ENCODE data around the gene CALCA.
"Not testable (repeated sequence)": the region's sequence is repeated elsewhere in the genome, so short reads cannot be mapped to it uniquely, and the experiment has no call there.

Gene CALCA, protein sequence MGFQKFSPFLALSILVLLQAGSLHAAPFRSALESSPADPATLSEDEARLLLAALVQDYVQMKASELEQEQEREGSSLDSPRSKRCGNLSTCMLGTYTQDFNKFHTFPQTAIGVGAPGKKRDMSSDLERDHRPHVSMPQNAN

DNA sequence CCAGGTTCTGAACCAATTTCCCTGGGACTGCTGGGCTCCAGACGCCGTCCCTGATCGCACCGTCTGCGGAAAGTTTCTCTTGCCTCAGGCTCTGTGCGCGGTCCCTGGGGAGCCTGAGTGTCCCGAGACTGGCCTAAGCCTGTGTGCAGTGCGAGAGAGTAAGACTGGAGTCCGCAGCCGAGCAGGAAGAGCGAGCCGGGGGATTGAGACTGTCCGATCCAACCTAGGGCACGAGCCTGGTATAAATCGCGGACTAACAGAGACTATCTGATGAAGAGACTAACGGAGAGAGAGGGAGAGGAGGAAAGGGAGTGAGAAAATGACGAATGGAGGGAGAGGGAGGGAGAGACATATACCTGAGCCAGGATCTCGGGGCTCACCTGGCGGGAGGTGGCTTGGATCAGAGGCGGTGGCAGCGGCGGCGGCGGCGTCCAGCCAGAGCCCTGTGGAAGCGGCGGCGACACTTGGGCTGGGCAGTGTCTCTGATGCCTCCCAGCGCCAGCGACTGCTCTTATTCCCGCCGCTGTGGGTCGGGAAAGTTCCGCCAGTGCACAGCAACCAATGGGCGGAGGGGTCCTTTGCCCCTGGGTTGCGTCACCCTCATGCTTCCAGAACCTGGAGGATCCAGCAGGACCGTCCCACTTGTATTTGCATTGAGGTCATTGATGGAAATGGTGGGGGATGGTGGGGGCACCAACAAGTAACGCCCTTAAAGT, at the start of gene CALCA:
Gene CALCA, minus strand, starts transcription at position 487 of the 716 bp plus-strand sequence. CDS start 1,159 bp downstream, outside the sequence.
- no peak for DNase-seq

DNA sequence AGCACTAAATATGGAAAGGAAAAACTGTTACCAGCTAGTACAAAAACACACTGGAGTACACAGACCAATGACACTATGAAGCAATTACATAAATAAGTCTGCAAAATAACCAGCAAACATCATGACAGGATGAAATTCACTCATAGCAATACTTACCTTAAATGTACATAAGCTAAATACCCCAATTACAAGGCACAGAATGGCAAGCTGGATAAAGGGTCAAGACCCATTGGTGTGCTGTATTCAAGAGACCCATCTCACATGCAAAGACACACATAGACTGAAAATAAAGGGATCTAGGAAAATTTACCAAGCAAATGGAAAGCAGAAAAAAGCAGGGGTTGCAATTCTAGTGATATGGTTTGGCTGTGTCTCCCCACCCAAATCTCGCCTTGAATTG, 44.0 kb upstream of the CALCA start:
- DNase-seq, result no peak

DNA sequence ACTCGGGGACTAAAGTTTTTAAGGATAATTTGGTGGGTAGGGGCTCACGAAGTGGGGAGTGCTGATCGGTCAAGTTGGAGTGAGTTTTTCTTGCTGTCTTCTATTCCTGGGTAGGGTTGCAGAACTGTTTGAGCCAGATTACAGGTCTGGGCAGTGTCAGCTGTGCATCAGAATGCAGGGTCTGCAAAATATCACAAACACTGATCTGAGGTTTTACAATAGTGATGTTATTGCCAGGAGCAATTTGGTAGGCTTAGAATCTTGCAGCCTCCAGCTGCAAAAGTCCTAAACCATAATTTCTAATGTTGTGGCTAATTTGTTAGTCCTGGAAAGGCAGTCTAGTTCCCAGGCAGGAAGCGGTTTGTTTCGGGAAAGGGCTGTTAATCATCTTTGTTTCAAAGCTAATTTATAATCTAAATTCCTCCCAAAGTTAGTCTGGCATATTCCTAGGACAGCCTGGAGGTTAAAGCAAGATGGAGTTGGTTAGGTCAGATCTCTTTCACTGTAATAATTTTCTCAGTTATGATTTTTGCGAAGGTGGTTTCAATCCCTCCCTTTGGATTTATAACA, 39.7 kb upstream of the CALCA start:
- no peak for DNase-seq

DNA sequence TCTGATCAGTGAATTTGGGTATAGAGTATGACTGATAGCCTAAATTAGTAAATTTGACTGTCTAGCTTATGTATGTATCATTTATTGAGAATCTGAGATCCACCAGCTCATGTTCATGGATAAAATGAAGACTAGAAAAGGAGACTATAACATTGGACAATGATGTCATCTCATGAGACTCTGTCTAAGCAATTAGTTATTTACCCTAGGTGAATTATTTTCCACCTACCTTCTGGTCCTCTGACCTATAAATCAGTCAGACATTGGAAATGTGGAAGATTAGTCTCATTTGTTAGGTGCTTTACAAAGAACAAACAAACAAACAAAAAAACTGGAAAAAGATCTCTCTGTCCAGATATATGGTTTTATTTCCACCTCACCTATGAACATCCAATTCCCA, 38.7 kb upstream of the CALCA start:
- no peak for DNase-seq

DNA sequence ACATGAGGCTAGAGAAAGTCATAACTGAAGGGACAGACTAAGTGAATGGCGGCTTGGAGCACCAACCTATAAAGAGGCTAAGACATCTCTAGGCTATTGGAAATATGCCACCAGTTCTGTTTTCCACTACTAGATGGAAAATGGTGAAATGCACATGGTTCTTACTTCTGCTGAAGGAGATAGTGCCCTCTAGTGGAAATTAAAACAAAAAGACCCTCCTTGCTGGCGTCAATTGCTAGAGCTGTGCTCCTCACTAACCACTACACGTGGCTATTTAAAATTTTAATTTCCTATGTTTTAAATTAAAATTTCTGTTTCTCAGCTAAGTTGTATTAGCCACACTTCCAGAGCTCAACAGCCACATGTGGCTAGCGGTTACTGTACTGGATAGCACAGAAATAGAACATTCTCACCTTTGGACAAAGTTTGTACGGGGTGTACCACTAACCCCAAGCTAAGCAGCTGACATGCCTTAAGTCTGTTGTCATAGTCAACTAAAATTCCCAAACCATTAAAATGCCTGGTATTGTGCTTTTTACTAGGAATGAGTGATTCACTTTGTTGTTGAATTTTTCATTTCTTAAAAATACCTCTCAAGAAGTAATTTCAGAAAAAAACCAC, 34.1 kb upstream of the CALCA start:
- DNase-seq, result no peak

DNA sequence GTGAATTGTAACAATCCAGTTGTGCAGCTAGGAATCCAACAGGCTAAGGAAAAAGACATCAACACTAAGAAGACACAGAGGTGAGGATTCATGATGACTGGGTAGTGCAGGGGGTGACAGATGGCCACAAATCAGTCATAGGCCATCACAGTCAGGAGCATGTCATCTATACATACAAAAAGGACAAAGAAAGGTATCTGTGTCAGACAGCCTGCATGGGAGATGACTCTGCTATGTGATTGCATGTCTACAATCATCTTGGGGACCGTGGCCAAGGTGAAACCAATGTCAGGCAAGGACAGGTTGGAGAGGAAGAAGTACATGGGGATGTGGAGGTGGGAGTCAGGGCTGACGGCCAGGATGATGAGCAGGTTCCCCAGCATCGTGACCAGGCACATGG, 16.0 kb upstream of the CALCA start:
- not testable (repeated sequence) for DNase-seq

DNA sequence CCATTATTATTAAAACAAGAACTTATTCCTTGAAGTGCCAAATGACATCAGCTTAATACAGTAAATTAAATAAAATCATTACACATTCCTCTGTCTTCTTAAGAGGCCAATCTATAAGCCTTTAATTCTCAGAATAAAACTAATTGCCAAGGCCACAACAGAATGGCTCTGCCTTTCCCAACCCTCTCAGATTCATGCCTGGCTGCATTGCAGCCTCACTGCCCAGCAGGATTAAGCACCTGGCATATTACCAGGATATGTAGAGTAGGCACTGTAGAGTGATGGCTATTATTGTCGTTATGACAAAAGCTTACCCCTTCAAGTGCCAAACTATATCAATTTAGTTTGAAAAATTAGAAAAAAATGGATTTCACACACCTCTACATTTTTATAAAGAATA, 9.4 kb upstream of the CALCA start:
- no peak for DNase-seq

DNA sequence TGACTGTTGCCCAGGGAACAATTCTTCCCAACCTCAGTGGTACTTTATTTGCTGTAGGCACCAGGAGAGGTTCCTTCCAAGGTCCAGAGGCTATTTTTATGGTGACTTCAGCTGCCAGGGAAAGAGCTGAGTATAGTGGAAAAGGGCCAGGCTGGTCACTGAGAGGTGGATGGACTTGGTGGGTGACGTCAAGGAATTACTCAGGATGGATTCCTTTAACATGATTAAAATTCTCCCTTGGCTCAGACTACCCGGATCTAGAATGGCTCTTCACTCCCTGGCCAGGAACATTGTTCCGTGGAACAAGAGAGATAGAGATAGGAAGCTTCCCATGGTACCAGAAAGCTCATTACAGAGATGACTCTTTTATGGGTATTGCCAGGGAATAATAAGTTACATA, 8.7 kb upstream of the CALCA start:
- DNase-seq, result no peak

DNA sequence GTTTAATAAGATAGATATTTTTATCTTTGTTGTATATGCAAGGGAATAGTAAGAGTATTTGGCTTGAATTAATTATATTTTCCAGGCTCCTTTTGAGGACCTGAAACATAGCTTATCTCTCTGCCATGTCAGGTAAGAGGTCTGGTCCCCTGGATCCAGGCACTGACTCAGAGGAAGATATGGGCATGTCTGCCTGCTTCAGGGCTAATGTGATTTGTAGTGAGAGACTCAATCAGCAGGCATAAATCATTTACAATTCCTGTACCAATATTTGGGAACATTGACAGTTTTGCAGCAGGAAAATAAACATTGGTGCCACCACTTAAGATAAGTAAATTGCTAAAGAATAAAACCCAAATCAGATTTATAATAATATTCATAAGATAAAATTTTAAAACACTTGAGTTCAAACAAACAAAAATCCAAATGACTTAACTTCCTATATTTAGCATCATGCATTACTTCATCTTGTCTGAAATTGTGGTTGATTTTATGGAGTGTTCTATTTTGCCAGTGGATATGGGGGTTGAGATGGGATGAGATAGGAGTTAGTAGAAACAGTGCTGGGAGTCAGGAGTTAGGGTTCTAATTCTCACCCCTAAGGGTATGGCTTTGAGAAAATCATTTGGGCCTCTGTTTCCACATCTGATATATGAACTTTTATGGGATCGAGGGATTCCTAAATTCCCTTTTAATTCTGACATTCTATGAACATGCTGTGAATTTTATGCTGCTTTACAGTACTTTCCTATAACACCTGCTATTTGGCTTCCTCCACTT, 5.1 kb upstream of the CALCA start:
- DNase-seq, result no peak

DNA sequence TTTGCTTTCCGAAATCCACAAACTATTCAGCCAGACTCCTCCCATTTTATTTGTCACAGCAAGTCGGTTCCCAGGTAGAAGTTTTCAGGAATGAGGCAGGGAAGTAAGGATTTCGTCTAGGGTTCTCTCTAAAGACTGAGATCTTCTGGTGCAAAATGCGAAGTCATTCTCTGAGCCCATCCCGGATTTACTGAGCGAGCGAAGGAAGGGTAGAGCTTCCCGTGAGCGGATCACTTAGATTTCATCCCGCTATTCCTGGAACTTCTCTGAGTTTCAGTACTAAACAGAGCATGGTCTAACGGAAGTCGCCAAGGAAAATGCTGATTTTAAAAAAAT, 3.1 kb upstream of the CALCA start:
- DNase-seq, result no peak

DNA sequence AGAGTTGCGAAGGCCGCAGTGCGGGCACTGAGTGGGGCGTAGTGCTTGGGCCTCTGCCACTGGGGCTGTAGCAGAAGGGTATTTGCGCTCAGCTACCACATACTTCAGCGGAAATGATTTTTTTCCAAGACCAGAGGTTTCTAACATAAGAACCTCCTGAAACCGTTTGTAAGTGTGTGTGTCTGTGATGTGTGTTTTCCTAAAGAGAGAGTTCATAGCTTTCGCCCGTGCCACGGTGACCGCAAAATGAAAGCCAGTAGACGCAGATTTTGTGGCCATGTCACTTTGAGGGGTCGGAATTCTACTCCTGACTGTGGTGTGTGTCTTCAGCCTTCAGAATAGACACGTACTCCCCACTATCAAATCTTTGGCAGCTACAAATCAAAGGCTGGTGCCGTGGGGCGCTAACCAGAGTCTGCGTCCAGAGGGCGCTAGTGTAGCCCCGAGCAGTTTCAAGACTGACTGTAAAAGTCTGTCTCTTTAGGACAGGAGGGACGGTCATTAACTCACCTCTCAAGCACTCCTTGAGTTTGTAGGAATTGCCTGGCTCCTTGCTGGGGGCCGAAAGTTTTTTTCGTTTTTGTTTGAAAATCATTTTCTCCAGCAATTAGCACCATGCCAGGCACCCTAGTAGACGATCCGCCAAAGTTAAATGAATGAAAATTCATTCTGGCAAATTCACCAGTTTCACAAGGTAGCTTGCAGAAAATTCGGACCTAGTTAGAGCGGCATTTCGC, 2.5 kb upstream of the CALCA start:
- peak; percentile 43 for DNase-seq

DNA sequence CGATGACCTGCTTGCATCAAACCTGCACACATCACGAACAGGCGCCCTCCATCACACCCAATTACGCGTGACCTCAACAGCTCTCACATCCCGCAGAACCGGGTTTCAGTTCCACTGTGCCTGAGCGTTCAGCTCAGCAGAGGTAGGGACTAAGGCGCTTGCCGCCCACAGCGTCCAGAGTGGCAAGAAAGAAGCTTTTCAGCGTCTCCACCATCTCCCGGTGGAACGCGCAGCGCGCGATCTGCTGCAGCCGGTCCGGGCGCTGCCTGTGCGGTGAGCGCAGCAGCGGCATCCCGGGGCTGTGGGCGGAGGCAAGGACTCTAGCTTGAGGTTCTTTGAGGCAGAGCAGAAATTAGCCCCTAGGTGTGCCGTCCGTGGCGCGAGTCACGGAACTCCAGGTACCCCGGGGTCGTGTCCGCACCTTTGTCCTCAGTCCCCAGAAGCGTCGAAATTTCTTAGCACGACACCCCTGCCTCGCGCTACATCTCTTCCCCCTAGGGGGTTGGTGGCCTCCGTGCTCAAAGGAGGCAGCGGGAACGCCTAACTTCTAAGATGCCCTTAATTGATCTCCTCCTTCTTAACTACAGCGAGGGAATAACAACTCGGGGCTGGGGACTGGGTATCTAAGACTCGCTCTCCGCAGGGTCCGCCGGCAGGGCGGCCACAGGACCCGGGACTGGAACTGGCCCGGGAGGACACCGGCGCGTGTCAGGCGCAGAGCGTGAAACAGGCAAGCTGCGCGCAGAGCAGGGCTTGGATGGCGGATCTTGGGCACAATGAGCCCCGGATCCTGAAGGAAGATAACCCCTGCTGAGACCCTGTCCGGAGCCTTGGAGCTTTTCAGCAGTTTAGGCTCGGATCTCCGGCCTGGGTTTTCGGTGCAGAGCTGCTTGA, 1.7 kb upstream of the CALCA start:
- DNase-seq, result peak; percentile 54

DNA sequence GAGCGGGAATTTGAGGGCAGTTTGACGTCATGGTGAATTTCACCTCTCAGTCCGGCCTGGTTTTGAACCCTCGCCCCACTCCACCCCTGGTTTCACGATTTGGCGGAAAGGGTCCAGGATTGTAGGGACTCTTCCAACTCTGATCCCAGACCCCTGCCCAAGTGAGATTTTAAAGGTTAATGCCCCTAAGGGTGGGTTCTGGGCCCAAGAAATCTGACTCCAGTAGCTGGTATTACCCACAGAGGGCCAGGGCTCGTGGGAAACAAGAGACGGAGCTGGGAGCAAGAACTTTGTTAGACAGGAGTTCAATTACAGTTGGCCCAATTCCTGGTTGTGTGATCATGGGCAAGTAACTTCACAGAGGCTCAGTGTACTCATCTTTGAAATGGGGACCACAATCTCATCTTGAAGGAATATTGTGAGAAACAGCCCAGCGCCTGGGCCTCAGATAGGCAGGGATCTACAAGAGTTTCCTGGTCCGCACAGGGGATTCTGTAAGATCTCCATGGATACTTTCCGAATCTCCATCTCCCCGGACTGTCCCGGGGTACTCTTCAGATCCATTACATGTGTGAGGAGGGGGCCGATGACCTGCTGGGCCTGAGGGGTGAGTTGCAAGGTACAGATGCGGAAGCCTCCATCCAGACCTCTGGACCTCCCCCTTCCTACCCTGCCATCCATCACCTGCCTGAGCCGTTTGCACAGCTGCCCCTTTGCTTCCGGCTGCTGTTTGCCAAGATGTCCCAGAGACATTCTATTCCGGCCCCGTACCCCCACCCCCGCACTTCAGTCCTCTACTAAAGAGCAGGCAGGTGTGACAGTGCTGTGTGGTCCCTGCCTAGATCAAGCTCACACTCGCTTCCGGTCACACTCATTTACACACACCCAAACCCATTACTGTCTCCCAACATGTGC, 687 bp upstream of the CALCA start:
- DNase-seq, result no peak

DNA sequence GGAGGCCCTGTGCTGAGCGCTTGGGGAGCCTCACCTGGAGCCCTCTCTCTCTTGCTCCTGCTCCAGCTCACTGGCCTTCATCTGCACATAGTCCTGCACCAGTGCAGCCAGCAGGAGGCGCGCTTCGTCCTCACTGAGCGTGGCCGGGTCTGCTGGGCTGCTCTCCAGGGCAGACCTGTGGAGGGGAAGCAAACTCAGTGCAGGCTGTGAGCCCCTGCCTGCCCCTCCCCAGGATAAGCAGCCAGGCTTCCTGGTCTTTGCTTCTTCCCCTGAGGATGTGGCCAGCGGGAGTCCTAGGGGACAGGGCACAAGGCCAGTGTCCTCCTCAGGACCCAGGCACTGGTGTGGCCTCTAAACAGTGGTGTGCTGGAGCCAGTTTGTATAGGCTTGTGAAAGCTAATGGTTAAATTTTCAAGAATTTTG, 2.2 kb downstream of the CALCA start:
- peak; percentile 31 for DNase-seq

DNA sequence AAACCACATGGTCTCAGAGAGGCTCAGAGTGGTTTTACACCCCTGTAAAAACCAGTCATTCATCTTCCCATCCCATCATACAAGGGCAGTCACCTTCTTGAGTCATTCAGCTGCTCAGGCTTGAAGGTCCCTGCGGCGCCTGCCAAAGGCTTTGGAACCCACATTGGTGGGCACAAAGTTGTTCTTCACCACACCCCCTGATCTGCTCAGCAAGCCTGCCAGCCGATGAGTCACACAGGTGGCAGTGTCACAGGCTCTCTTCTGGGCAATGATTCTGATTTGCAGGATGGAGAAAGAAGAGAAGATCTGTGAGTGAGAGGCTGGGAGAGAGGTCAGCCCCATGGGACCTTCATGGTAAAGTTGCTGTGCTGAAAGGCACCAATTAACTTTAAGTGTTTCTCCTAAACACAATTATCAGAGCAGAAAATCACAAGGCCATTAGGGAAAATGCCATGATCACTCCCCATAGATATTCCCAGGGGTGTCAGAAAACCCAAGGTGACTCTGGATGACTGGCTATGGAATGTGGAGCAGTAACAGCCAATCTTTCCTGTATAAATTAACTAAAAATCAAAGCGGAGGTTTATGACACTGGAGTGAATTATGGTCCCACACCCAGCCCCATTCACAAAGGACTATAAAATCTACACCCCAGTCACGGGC, 4.4 kb downstream of the CALCA start:
- DNase-seq, result no peak

DNA sequence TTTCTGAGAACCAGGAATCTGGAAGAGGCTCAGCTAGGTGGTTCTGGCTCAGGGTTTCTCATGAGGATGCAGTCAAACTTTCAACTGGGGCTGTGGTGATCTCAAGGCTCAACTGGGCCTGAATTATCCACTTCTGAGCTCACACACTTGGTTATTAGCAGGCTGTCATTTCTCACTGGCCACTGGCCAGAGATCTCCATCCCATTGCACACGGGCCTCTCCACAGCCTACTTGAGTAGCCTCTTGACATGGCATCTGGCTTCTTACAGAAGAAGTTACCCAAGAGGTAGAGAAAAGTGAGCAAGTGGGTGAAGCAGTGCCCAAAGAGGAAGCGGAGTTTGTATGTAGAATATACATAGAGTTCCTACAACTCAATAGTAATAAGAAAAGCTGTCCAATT, 16.0 kb downstream of the CALCA start:
- no peak for DNase-seq

DNA sequence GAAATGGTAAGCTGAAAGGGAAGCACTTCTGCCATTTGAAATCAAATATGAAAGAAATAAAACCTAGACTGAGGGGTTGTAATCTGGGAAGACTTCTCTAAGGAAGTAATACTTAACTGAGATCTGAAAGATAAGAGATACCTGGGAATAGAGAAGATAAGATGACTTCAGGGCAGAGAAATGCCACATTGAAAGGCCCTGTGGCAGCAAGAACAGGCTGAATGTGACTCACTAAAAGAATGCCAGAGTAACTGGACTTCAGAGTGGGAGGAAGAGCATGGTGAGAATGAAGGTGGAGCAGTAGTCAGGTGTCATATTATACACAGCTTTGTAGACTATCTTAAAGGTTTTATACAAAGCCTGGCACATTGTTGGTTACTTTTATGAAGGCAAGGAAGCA, 17.6 kb downstream of the CALCA start:
- no peak for DNase-seq

DNA sequence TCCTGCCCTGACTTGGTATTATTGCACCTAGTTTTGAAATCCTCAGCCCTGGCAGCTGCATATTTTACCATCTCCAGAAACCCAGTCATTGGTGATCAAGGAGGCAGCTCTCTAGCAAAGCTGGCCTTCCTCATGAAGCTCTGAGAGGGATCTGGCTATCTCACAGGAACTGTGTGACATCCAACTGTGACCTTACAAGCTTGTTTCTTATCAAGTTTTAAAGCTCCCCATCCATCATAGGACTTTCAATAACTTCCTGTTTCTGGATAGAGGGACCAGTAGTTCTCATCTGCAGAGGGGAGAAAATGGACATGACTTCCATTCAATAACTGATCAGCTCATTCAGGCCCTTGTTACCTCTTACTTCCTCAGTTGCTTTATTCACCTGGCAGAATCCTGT, 18.2 kb downstream of the CALCA start:
- no peak for DNase-seq

DNA sequence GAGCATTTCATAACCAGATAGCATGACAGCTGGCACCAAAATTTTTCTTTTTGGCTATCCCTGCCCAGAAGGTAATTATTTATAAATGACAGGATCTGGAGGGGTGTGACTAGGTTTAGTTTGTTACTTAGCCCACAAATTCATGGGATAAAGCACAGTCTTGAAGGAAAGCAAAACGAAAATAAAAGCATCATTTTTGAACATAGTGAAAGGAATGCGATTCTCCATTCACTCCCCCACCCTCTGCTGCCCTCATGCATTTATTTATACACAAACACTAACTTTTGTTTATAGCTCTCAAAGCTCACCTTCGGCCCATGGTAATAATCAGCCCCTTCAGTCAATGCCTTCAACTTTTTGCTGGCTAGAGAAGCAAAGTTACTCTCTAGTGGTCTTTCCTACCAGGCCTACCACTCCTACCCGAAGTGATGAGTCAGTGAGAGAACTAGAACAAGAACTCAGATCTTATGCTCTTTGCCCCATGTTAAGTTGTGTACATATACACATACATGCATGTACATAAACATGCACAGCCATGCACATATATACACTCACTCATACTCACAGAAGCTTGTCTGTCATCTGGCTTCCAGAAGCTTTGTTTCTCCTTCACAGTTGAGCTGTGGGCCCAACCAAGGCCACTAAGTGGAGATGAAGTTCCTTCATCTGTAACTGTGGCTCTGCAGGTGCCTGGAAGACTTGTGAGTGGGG, 22.6 kb downstream of the CALCA start:
- DNase-seq, result no peak
